GM18870 (cell line): ENCODE measurements around the gene EPN2.

ENCODE experiments used
- ATAC-seq: cut with Tn5 transposase; IDR thresholded peaks from one replicate; pipeline ENCODE4 v1.9.1; 2021; ENCODE audit warnings: moderate library complexity; ENCODE audit not compliant: unreplicated experiment

The EPN2 gene

GRCh38 chr17:19378416-19379360 is 141.5 kb downstream of the EPN2 start, which contains the start of gene MAPK7:
TSS of gene MAPK7 (plus strand) at chr17:19378498. CDS start at chr17:19378901, 403 bp downstream.
- no peak for ATAC-seq

- ATAC-seq: no peak
These were observed 142.3 kb downstream of the EPN2 start for GRCh38 chr17:19379361-19380065.

- no peak for ATAC-seq
These were observed 143.5 kb downstream of the EPN2 start for GRCh38 chr17:19380481-19381301.

GRCh38 chr17:19381361-19381740 is 144.2 kb downstream of the EPN2 start:
- no peak for ATAC-seq

GRCh38 chr17:19381741-19382444 is 144.7 kb downstream of the EPN2 start:
- no peak for ATAC-seq

- ATAC-seq: no peak
These were observed 145.6 kb downstream of the EPN2 start for GRCh38 chr17:19382531-19383444.

- no peak for ATAC-seq
These were observed 146.7 kb downstream of the EPN2 start for GRCh38 chr17:19383681-19384470.

- no peak for ATAC-seq
These were observed 147.7 kb downstream of the EPN2 start for GRCh38 chr17:19384723-19385391.

GRCh38 chr17:19385521-19385983 is 148.4 kb downstream of the EPN2 start:
- no peak for ATAC-seq
